ENCODE results near the gene NAT9.

NAT9 gene

DNA sequence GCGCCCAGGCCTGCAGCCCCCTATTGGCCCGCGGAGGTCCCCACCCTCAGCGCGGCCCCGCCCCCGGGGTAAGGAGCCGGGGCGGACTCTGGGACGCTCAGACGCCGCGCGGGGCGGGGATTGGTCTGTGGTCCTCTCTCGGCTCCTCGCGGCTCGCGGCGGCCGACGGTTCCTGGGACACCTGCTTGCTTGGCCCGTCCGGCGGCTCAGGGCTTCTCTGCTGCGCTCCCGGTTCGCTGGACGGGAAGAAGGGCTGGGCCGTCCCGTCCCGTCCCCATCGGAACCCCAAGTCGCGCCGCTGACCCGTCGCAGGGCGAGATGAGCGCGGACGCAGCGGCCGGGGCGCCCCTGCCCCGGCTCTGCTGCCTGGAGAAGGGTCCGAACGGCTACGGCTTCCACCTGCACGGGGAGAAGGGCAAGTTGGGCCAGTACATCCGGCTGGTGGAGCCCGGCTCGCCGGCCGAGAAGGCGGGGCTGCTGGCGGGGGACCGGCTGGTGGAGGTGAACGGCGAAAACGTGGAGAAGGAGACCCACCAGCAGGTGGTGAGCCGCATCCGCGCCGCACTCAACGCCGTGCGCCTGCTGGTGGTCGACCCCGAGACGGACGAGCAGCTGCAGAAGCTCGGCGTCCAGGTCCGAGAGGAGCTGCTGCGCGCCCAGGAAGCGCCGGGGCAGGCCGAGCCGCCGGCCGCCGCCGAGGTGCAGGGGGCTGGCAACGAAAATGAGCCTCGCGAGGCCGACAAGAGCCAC is 27.4 kb downstream of the NAT9 start, which contains the start of gene NHERF1:
TSS of gene NHERF1 (plus strand) at position 100 of the 750 bp plus-strand sequence. CDS start at position 319, 219 bp downstream.
- 0 out of 2 replicates have a peak, but pooled peaks have one; percentile 30 for TF ChIP-seq EGR1 (IDR thresholded peaks at IDR 0.05)
- TF ChIP-seq TAF1 (IDR thresholded peaks at IDR 0.05; ENCODE audit: low read depth): peak; percentile 100
- peak; percentile 20; the same call in 1 of the 2 replicates for TF ChIP-seq TCF12 (IDR thresholded peaks at IDR 0.05; ENCODE audit: low read depth)
- TF ChIP-seq YY1 (IDR thresholded peaks at IDR 0.05; ENCODE audit: low read depth): no peak
- TF ChIP-seq, protein P1, sequence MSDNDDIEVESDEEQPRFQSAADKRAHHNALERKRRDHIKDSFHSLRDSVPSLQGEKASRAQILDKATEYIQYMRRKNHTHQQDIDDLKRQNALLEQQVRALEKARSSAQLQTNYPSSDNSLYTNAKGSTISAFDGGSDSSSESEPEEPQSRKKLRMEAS (IDR thresholded peaks at IDR 0.05): peak; percentile 66
- TF ChIP-seq CREB1 (IDR thresholded peaks at IDR 0.05; ENCODE audit: low read depth): no peak
- peak; percentile 73; the same call in 1 of the 2 replicates for TF ChIP-seq ZBTB7A (IDR thresholded peaks at IDR 0.05; ENCODE audit: low read depth)
- TF ChIP-seq FOXM1 (IDR thresholded peaks at IDR 0.05; ENCODE audit: borderline replicate concordance, low read depth): no peak
- peak; percentile 10; the same call in 1 of the 2 replicates for TF ChIP-seq EP300 (IDR thresholded peaks at IDR 0.05; ENCODE audit: borderline replicate concordance)
- TF ChIP-seq RAD21 (IDR thresholded peaks at IDR 0.05; ENCODE audit: low read depth): peak; percentile 22; the same call in 1 of the 2 replicates
- peak; percentile 18; the same call in 1 of the 2 replicates for TF ChIP-seq TEAD4 (IDR thresholded peaks at IDR 0.05)

DNA sequence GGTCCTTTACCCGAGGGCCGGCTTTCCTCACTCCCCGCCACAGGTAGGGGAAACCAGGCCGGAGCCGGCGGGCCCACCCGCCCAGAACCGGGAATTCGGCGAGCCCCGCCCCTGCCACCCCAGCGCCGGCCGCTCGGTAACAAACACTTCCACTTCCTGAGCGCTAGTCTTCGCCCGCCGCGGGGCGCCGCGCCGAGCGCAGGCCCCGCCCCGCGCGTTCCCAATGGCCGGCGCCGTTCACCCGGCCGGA is 27.9 kb downstream of the NAT9 start:
- no peak for TF ChIP-seq FOXM1 (IDR thresholded peaks at IDR 0.05; ENCODE audit: borderline replicate concordance, low read depth)
- TF ChIP-seq YY1 (IDR thresholded peaks at IDR 0.05; ENCODE audit: low read depth): no peak
- TF ChIP-seq, protein P2, sequence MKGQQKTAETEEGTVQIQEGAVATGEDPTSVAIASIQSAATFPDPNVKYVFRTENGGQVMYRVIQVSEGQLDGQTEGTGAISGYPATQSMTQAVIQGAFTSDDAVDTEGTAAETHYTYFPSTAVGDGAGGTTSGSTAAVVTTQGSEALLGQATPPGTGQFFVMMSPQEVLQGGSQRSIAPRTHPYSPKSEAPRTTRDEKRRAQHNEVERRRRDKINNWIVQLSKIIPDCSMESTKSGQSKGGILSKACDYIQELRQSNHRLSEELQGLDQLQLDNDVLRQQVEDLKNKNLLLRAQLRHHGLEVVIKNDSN (IDR thresholded peaks at IDR 0.05): no peak
- no peak for TF ChIP-seq NFIC (IDR thresholded peaks at IDR 0.05)
- TF ChIP-seq CREB1 (IDR thresholded peaks at IDR 0.05; ENCODE audit: low read depth): no peak
- TF ChIP-seq, protein P1 (IDR thresholded peaks at IDR 0.05): no peak
- TF ChIP-seq TCF12 (IDR thresholded peaks at IDR 0.05; ENCODE audit: low read depth): 0 out of 2 replicates have a peak, but pooled peaks have one; percentile 18
- no peak for TF ChIP-seq EP300 (IDR thresholded peaks at IDR 0.05; ENCODE audit: borderline replicate concordance)

DNA sequence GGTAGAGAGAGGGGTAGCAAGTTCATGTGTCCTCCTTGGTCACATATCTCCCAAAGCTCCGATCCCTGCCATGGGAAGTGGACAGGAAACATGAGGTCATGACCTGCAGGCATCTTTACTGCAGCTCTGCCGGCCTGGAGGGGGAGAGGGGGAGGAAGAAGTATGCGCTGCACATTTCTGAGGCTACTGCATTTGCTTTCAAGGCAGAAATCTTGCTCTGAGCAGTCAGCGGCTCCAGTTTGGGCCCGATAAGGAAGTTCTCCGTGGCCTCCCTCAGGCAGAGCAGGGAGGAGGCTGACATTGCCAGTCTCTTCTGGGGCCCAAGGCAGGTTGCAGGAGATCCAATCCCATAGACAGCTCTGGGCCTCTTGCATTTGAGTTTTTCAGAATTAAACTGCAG is 29.2 kb downstream of the NAT9 start:
- TF ChIP-seq EP300 (IDR thresholded peaks at IDR 0.05; ENCODE audit: borderline replicate concordance) (no peak), NFIC (IDR thresholded peaks at IDR 0.05) (no peak), YY1 (IDR thresholded peaks at IDR 0.05; ENCODE audit: low read depth) (no peak), TCF12 (IDR thresholded peaks at IDR 0.05; ENCODE audit: low read depth) (no peak), TAF1 (IDR thresholded peaks at IDR 0.05; ENCODE audit: low read depth) (no peak), CEBPB (IDR thresholded peaks at IDR 0.05) (no peak), TEAD4 (IDR thresholded peaks at IDR 0.05) (no peak)
- TF ChIP-seq, protein P2 (IDR thresholded peaks at IDR 0.05): no peak
- TF ChIP-seq, protein P1 (IDR thresholded peaks at IDR 0.05): no peak

DNA sequence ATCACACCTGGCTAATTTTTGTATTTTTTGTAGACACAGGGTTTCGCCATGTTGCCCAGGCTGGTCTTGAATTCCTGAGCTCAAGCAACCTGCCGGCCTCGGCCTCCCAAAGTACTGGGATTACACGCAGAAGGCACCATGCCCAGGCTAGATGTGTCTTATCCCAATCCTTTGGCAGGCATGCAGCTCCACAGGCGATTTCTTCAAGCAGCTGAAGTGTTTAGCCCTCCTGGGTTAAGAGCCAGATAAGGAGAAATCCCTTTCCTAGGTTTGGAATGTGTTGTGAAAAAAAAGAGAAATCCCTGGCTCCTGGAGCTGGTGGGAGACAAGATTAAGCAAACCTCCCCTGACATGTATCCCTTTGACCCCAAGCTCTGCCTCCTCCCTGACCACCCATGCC is 29.8 kb downstream of the NAT9 start:
- TF ChIP-seq, protein P1 (IDR thresholded peaks at IDR 0.05): no peak
- TF ChIP-seq ZBTB7A (IDR thresholded peaks at IDR 0.05; ENCODE audit: low read depth): no peak
- TF ChIP-seq, protein P2 (IDR thresholded peaks at IDR 0.05): no peak
- TF ChIP-seq FOXM1 (IDR thresholded peaks at IDR 0.05; ENCODE audit: borderline replicate concordance, low read depth): no peak
- no peak for TF ChIP-seq NFIC (IDR thresholded peaks at IDR 0.05)
- no peak for TF ChIP-seq TCF12 (IDR thresholded peaks at IDR 0.05; ENCODE audit: low read depth)
- no peak for TF ChIP-seq YY1 (IDR thresholded peaks at IDR 0.05; ENCODE audit: low read depth)
- TF ChIP-seq TAF1 (IDR thresholded peaks at IDR 0.05; ENCODE audit: low read depth): no peak
- TF ChIP-seq EP300 (IDR thresholded peaks at IDR 0.05; ENCODE audit: borderline replicate concordance): no peak
- TF ChIP-seq, protein P3, sequence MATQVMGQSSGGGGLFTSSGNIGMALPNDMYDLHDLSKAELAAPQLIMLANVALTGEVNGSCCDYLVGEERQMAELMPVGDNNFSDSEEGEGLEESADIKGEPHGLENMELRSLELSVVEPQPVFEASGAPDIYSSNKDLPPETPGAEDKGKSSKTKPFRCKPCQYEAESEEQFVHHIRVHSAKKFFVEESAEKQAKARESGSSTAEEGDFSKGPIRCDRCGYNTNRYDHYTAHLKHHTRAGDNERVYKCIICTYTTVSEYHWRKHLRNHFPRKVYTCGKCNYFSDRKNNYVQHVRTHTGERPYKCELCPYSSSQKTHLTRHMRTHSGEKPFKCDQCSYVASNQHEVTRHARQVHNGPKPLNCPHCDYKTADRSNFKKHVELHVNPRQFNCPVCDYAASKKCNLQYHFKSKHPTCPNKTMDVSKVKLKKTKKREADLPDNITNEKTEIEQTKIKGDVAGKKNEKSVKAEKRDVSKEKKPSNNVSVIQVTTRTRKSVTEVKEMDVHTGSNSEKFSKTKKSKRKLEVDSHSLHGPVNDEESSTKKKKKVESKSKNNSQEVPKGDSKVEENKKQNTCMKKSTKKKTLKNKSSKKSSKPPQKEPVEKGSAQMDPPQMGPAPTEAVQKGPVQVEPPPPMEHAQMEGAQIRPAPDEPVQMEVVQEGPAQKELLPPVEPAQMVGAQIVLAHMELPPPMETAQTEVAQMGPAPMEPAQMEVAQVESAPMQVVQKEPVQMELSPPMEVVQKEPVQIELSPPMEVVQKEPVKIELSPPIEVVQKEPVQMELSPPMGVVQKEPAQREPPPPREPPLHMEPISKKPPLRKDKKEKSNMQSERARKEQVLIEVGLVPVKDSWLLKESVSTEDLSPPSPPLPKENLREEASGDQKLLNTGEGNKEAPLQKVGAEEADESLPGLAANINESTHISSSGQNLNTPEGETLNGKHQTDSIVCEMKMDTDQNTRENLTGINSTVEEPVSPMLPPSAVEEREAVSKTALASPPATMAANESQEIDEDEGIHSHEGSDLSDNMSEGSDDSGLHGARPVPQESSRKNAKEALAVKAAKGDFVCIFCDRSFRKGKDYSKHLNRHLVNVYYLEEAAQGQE (IDR thresholded peaks at IDR 0.05; ENCODE audit: low read depth): no peak
- no peak for TF ChIP-seq RAD21 (IDR thresholded peaks at IDR 0.05; ENCODE audit: low read depth)
- TF ChIP-seq CREB1 (IDR thresholded peaks at IDR 0.05; ENCODE audit: low read depth): no peak
- TF ChIP-seq EGR1 (IDR thresholded peaks at IDR 0.05): no peak
- no peak for TF ChIP-seq TEAD4 (IDR thresholded peaks at IDR 0.05)

DNA sequence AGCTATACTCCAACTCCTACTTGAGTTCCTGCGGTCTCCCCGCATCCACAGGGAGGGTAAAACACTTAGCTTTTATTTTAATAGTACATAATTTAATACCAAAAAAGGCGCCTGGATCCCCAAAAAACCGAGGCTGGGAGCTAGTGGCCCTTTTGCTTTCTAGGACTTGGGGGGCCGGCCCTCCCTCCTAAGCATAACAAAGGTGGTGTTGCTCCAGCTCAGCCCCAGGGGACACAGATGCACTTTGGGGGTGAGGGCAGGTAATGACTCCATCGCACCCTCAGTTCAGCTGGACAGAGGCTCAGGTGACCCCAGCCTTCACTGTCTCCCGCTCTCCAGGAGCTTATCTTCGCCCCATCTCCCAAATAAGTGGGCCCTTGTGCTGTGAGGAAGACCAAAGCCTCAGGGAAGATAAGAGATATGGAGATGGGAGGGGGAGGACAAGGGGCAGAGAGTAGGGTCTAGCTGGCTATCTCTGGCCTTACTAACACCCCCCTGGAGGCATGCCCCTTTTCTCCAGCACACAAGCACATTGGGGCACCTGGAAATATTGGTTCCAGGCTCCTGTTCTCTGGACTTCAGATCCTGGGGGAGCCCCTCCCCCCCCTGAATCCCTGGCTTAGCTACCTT is 30.5 kb downstream of the NAT9 start:
- TF ChIP-seq FOXM1 (IDR thresholded peaks at IDR 0.05; ENCODE audit: borderline replicate concordance, low read depth) (no peak), EGR1 (IDR thresholded peaks at IDR 0.05) (no peak), CEBPB (IDR thresholded peaks at IDR 0.05) (no peak)
- TF ChIP-seq, protein P3 (IDR thresholded peaks at IDR 0.05; ENCODE audit: low read depth): no peak
